Stimulated activated CD4-positive, alpha-beta T cell treated with anti-CD3 and anti-CD28 coated beads, Interleukin-2, amount 100 ng/mL, for 48 hours (primary cell): ENCODE data around the gene ELK4.

Experiments used
- DNase-seq, 2 donors: peaks; one replicate each; pipeline ENCODE4 v3.0.0-alpha.2; 2020

Gene ELK4

GRCh38 chr1:205629751-205630150, 2.1 kb downstream of the ELK4 start:
- DNase-seq, result no peak

DNA sequence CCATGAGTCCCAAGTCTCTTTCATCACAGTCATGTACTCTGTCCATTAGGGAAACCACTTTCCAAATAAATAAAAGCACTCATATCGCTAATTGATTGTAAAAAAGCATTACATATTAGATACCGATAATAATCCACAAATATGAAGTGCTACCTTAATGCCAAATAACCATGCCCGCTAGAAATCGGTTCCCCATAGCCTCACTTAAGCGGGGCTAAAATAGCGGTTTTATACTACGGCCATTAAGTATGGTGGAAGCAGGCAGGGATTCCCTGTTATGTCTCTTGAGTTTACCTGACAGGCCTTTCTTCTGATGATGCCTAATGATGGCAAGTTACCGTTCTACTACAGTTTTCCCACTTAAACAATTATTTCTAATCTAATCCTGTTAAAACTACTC, 3.9 kb downstream of the ELK4 start:
- no peak for DNase-seq

DNA sequence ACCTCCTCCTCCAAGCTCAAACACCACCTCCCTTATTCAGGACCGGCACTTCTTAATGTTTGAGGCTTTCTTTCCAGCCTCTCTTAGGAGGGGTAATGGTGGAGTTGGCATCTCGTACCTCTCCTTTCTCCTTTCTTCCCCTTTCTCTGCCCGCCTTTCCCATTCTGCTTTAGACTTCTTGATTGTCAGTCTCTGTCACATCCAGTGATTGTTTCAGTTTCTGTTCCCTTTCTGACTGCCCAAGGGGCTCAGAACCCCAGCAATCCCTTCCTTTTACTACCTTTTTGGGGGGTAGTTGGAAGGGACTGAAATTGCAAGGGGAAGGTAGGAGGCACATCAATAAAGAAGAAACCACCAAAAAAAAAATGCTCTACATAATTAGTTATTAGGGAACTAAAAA, 5.6 kb downstream of the ELK4 start:
- no peak for DNase-seq

- DNase-seq, result no peak
Observed at GRCh38 chr1:205623646-205624045, 8.2 kb downstream of the ELK4 start.

- DNase-seq, result no peak
Observed at GRCh38 chr1:205620269-205620668, 11.5 kb downstream of the ELK4 start.

DNA sequence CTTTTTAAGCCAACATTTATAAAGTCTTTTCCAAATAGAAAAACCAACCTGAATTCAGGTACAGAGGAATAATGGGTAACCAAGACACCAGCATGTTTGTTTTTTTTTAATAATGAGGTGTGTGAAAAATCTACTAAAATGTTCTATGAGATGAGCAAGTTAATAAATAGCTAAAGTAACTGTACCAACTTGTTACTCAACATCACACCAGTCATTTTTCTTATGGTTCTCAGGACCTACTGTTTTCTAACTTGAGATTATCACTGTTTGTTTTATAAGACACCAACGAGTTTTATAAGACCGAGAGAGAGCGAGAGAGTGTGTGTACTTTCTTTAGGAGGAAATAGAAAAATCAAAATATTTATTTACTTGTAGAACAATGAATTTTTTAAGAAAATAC, 12.4 kb downstream of the ELK4 start:
- no peak for DNase-seq

GRCh38 chr1:205616563-205617293, 15.1 kb downstream of the ELK4 start:
- DNase-seq, result no peak

GRCh38 chr1:205615789-205616188, 16.0 kb downstream of the ELK4 start:
- no peak for DNase-seq

DNA sequence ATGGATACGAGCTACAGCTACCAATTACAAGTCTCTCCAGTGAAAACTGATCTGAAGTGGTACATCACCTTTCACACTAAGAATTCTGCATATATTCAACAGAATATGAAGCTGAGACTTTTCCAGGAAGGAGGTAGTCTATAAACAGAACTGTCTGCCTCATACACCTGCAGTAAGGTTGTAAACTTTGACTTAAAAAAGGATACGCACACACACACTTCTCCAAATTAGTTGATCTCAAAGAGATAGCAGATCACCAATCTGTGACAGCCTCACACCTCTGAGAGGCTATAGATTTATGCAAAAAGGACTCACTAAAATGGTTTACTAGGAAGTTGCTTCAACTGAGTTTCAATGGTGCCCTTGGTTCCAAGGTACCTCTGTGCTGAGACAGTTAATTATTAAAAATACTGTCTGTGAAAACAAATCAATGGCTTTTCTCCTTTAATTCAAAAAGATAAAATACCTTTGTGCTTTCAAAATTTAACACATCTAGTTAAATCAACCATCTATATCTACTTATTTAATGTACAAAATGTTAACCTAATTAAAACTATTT, 17.9 kb downstream of the ELK4 start:
- DNase-seq, result no peak

- no peak for DNase-seq
Observed at GRCh38 chr1:205612556-205612955, 19.3 kb downstream of the ELK4 start.

- no peak for DNase-seq
Observed at GRCh38 chr1:205612104-205612503, 19.7 kb downstream of the ELK4 start.

GRCh38 chr1:205610901-205611466, 20.8 kb downstream of the ELK4 start:
- DNase-seq, result no peak

DNA sequence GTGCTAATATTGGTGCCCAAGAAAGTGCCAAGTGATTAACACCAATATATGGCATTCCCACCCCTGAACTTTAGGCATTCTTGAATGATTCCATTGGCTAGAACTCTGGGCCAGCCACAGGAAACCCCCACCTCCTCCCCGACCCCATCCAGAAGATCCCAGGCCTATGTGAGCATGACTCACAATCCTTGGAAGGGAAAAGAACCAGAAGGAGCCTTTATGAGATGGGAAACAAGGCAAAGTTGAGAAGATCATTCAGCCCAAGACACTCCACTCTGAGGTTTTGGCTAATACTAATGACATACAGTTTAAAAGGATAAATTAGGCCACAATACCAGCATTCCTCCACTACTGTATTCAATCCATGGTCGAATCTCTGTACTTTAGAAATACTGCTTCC, 21.8 kb downstream of the ELK4 start:
- DNase-seq, result no peak

GRCh38 chr1:205604825-205605505, 26.8 kb downstream of the ELK4 start:
- DNase-seq, result no peak

GRCh38 chr1:205604059-205604458, 27.8 kb downstream of the ELK4 start:
- DNase-seq, result no peak

GRCh38 chr1:205601205-205601604, 30.6 kb downstream of the ELK4 start:
- no peak for DNase-seq

GRCh38 chr1:205600085-205600484, 31.7 kb downstream of the ELK4 start:
- no peak for DNase-seq

DNA sequence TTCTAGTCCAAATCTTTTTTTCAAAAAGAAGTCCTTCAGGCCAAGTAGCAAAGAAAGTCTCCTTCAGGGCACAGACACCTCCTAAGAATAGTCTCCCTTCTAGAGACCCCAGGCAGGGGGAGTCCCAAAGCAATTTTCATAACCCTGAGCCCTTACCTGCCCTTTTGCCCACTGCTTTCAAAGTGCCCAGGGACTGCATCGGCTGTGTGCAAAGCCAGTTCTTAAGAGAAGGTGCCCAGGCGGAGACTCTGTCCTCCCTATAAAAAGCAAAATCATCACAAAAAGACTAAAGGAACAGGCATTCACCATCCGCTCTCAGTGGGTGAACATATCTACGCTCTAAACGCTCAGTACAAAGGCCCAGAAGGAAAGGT, 32.2 kb downstream of the ELK4 start:
- DNase-seq, result no peak

- no peak for DNase-seq
Observed at GRCh38 chr1:205598841-205599668, 32.8 kb downstream of the ELK4 start.

DNA sequence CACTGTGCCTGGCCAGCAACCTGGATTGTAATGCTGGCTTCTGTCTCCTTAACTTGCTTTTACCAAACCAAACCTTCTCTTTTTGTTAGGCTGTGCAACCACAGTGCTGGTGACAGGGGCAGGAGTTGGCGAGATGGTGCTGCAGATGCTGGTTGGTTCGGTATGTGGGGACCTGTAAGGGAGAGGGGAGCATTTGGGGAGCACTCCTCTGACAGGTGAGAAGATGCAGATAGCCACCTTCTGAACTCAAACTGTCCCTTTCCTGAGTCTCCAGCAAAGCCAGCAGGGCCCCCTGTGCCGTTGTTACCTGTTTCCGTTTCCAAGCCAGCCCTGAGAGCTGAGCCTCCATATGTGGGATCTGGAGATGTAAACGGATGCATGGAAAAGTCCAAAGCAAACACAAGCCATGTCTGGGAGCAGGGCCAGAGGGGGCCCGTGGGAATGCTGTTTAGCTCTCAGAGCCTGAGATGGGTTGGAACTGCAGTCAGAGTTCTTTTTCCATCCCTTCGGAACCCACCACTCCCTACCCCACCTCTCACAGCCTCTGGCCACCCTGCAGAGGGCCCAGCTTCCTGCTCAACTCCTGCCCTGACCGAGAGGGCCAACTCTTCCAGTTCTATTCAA, 34.0 kb downstream of the ELK4 start:
- no peak for DNase-seq

- no peak for DNase-seq
Observed at GRCh38 chr1:205596876-205597275, 34.9 kb downstream of the ELK4 start.

DNA sequence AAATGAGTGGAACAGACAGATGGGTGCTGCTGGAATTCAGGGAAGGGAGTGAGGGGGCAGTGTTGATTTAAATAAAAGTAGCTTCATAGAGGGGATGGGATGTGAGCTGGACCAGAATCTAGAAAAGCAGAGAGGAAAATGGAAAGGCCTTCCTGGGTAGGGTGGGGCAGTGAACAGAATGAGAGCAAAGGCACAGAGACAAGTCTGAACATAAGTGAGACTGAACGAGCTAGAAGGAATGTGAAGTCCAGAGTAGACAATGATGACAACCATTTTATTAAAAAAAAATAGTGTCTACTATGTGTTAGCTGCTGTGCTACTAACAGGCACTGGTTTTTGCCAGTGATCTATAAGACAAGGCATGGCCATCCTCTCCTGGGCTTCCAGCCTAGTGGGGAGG, 36.0 kb downstream of the ELK4 start:
- DNase-seq, result no peak

GRCh38 chr1:205595435-205595834, 36.4 kb downstream of the ELK4 start:
- DNase-seq, result no peak
